SK-N-MC (cell line): ENCODE results near the gene ASL.
"Not testable (repeated sequence)": the region's sequence is repeated elsewhere in the genome, so short reads cannot be mapped to it uniquely, and the experiment has no call there.

Experiments used
- EZH2 ChIP-seq: fragments of 200-600 bp; sonication (generic); IDR thresholded peaks from one replicate; pipeline ENCODE4 v1.6.1; 2017; ENCODE audit warnings: antibody characterized with exemption
- POLR2AphosphoS5 ChIP-seq: IDR thresholded peaks from 2 replicates; pipeline ENCODE4 v1.6.1; 2012; ENCODE audit warnings: mild to moderate bottlenecking, low read depth, low read length, borderline replicate concordance

- TF ChIP-seq EZH2, POLR2AphosphoS5: not testable (repeated sequence)
Measured at GRCh38 chr7:66125781-66126352, 50.2 kb downstream of the ASL start.
